Suprapubic skin (tissue), 4 donors: ENCODE results near the gene ERRFI1. TPM values are rescaled to one million over a fixed set of nuclear protein-coding genes. Genes with fewer than 3 reads are reported as not detected.
"Not testable (repeated sequence)": the region's sequence is repeated elsewhere in the genome, so short reads cannot be mapped to it uniquely, and the experiment has no call there.

ENCODE experiments used
- DNase-seq, 2 donors: peaks; one replicate each; pipeline ENCODE4 v3.0.0-alpha.2; 2019; ENCODE audit warnings: low spot score in 2 of 2
- H3K27ac ChIP-seq: fragments of 200-600 bp; sonication (generic); one replicate; pipeline ENCODE4 v1.5.1; 2019
- H3K27me3 ChIP-seq: fragments of 200-600 bp; sonication (generic); one replicate; pipeline ENCODE4 v1.5.1; 2019
- H3K36me3 ChIP-seq: fragments of 200-600 bp; sonication (generic); one replicate; pipeline ENCODE4 v1.5.1; 2019
- H3K4me1 ChIP-seq: fragments of 200-600 bp; sonication (generic); one replicate; pipeline ENCODE4 v1.5.1; 2019
- H3K4me3 ChIP-seq: fragments of 200-600 bp; sonication (generic); one replicate; pipeline ENCODE4 v1.5.1; 2019; ENCODE audit warnings: mild to moderate bottlenecking
- H3K9me3 ChIP-seq: fragments of 200-600 bp; sonication (generic); one replicate; pipeline ENCODE4 v1.5.1; 2019
- CTCF ChIP-seq, 2 donors: fragments of 200-600 bp in 1 of 2; fragments of 450-650 bp in 1 of 2; sonication (generic) in 1 of 2; IDR thresholded peaks; one replicate each; pipeline ENCODE4 v1.5.1; 2016 to 2019; ENCODE audit warnings: antibody characterized with exemption in 2 of 2, mild to moderate bottlenecking in 1 of 2, moderate library complexity in 1 of 2
- EP300 ChIP-seq: sonication (generic); formaldehyde crosslinking; IDR thresholded peaks from one replicate; pipeline ENCODE4 v1.6.1; 2017; ENCODE audit warnings: antibody characterized with exemption
- POLR2A ChIP-seq, 2 donors: fragments of 450-650 bp; IDR thresholded peaks; one replicate each; pipeline ENCODE4 v1.6.1; 2017; ENCODE audit warnings: antibody characterized with exemption in 2 of 2, mild to moderate bottlenecking in 2 of 2, moderate library complexity in 2 of 2
- POLR2AphosphoS5 ChIP-seq, 3 donors: sonication (generic); formaldehyde crosslinking; IDR thresholded peaks; one replicate each; pipeline ENCODE4 v1.6.1; 2017; ENCODE audit warnings: antibody characterized with exemption in 3 of 3
- WGBS: methylation state at CpG from one replicate; pipeline ENCODE4 v1.1.5; 2018; 5-methylcytosine and 5-hydroxymethylcytosine counted together
- total RNA-seq, 4 donors: library from RNA; depleted of rRNA; stranded (reverse); fragments of >200 nt; gene quantifications; one replicate each; pipeline ENCODE4 v1.1.0, GENCODE V29; 2016

ERRFI1 gene
- total RNA-seq, 4 donors from 2014 or later = 128 to 312 (median 262) TPM

DNA sequence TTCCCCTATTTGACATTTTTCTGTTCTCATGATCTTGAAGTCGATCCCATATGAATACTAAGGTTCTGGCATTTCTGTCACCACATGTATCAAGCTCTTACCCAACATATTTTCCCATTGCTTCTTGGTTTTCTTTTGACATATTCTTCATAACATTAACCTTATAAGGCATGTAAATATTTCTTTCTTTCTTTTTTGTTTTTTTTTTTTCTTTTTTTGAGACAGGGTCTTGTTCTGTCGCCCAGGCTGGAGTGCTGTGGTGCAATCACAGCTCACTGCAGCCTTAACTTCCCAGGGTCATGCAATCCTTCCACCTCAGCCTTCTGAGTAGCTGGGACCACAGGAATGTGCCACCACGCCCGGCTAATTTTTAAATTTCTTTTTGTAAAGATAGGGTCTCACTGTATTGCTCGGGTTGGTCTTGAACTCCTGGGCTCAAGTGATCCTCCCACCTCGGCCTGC, 33.1 kb upstream of the ERRFI1 start:
- Histone ChIP-seq H3K4me3 (no peak overlapping the region), H3K4me1 (peaks cover 29% of the 10 kb centered on the region), H3K27ac (peak overlapping the region; percentile 12), H3K9me3 (no peaks in the 10 kb centered on the region), H3K27me3 (no peaks in the 10 kb centered on the region), H3K36me3 (no peaks in the 10 kb centered on the region)
- TF ChIP-seq CTCF (IDR thresholded peaks at IDR 0.05) (no peak), POLR2AphosphoS5 (IDR thresholded peaks at IDR 0.05) (no peak), POLR2A (IDR thresholded peaks at IDR 0.05) (no peak), EP300 (no peak)
- DNase-seq = no peak
- 70% methylated on average over 6 of the region's 6 CpGs for WGBS

GRCh38 chr1:8057779-8058178, 31.7 kb upstream of the ERRFI1 start:
- WGBS = 84% methylated on average over 7 of the region's 7 CpGs
- not testable (repeated sequence) for H3K27ac ChIP-seq

DNA sequence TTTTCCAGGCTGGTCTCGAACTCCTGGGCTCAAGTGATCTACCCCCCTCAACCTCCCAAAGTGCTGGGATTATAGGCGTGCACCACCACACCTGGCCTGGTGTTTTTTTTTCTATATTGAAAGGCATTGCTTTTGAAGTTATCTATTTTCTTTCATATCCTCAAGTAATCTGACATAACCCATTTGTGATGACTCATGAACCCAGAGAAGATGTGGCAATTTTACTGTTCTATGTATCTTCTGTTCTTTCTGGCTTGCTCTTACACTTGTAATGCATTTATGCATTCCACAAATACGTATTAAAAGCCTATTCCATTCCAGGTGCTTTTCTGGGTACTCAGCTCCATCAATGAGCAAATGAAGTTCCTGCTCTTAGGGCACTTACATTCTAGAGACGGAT, 29.9 kb upstream of the ERRFI1 start:
- TF ChIP-seq POLR2A (IDR thresholded peaks at IDR 0.05) (no peak), CTCF (IDR thresholded peaks at IDR 0.05) (no peak), EP300 (no peak), POLR2AphosphoS5 (IDR thresholded peaks at IDR 0.05) (no peak)
- Histone ChIP-seq H3K27me3 (no peaks in the 10 kb centered on the region), H3K4me3 (no peak overlapping the region), H3K9me3 (no peaks in the 10 kb centered on the region), H3K27ac (peak overlapping the region; percentile 22), H3K36me3 (no peaks in the 10 kb centered on the region), H3K4me1 (peaks cover 21% of the 10 kb centered on the region)
- no peak for DNase-seq
- WGBS = 56% methylated on average over 4 of the region's 4 CpGs

More at GRCh38 chr1:8057779-8058178, 31.7 kb upstream of the ERRFI1 start:
- not testable (repeated sequence) for H3K27me3 ChIP-seq, H3K9me3 ChIP-seq, H3K36me3 ChIP-seq, DNase-seq, H3K4me3 ChIP-seq
- peaks cover 29% of the 10 kb centered on the region for H3K4me1 ChIP-seq

DNA sequence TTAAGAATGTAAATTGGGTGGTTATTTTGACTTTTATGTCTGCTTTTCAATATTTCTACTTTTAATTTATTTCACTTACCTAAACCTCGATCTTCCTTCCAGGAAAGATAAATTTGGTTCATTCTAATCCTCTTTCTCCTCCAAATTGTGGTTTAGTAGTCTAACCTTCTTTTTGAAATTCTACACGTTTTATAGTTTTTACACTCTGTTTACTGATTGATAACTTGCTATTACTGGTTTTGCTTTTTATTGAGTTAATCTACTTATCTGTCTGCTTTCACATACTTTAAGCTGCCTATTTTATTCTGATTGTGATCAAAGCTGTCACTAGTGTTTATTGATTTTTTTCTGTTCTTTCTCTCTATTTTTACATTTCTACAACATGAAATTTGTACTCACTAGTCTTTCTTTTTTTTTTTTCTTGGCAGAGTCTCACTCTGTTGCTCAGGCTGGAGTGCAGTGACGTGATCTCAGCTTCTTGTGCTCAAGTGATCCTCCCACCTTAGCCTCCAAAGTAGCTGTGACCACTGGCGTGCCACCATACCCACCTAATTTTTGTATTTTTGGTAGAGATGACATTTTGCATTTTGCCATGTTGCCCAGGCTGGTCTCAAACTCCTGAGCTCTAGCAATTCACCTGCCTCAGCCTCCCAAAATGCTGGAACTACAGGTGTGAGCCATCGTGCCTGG, 27.9 kb upstream of the ERRFI1 start:
- WGBS = 89% methylated on average over 5 of the region's 5 CpGs
- H3K9me3 ChIP-seq = no peaks in the 10 kb centered on the region
- H3K4me1 ChIP-seq = peaks cover 18% of the 10 kb centered on the region
- no peak overlapping the region for H3K27ac ChIP-seq
- no peaks in the 10 kb centered on the region for H3K27me3 ChIP-seq
- no peaks in the 10 kb centered on the region for H3K36me3 ChIP-seq
- no peak for TF ChIP-seq CTCF (IDR thresholded peaks at IDR 0.05)
- TF ChIP-seq EP300 = no peak
- TF ChIP-seq POLR2A (IDR thresholded peaks at IDR 0.05) = no peak
- TF ChIP-seq POLR2AphosphoS5 (IDR thresholded peaks at IDR 0.05) = no peak
- H3K4me3 ChIP-seq = no peak overlapping the region
- DNase-seq = no peak

DNA sequence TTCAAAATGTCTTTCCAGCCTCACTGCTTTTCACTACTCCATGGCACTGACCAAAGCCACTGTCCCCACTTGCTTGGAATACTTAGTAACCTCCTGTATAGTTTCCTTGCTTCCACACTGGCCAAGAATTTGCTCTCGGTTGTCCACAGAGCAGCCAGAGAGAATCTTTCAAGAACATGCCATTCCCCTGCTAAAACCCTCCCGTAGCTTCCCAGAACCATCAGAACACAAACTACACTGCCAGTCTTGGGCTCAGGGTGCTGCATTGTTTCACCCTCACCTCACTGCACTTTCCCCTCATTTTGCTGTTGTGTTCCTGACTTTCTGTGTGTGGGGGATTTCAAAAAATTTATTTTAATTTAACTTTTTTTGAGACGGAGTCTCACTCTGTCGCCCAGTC, 25.5 kb upstream of the ERRFI1 start:
- 89% methylated on average over 4 of the region's 4 CpGs for WGBS
- H3K27me3 ChIP-seq = no peaks in the 10 kb centered on the region
- no peak for DNase-seq

DNA sequence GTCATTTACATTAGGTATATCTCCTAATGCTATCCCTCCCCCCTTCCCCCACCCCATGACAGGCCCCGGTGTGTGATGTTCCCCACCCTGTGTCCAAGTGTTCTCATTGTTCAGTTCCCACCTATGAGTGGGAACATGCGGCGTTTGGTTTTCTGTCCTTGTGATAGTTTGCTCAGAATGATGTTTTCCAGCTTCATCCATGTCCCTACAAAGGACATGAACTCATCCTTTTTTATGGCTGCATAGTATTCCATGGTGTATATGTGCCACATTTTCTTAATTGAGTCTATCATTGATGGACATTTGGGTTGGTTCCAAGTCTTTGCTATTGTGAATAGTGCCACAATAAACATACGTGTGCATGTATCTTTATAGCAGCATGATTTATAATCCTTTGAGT, 23.1 kb upstream of the ERRFI1 start:
- peaks cover 18% of the 10 kb centered on the region for H3K4me1 ChIP-seq
- H3K9me3 ChIP-seq, DNase-seq, H3K27me3 ChIP-seq, H3K4me3 ChIP-seq, H3K36me3 ChIP-seq, H3K27ac ChIP-seq: not testable (repeated sequence)
- 91% methylated on average over 4 of the region's 4 CpGs for WGBS

More for the DNA sequence above, 25.5 kb upstream of the ERRFI1 start:
- H3K9me3 ChIP-seq = no peaks in the 10 kb centered on the region
- H3K4me1 ChIP-seq = peaks cover 22% of the 10 kb centered on the region
- TF ChIP-seq POLR2A (IDR thresholded peaks at IDR 0.05) (no peak), POLR2AphosphoS5 (IDR thresholded peaks at IDR 0.05) (no peak), CTCF (IDR thresholded peaks at IDR 0.05) (no peak), EP300 (no peak)
- H3K36me3 ChIP-seq = no peaks in the 10 kb centered on the region
- no peak overlapping the region for H3K4me3 ChIP-seq
- no peak overlapping the region for H3K27ac ChIP-seq
